DMS 273 (cell line): ENCODE measurements around the gene INPP5D.
A peak's percentile ranks its signal among the peaks of the same experiment; 100 is the strongest.
"Not testable (repeated sequence)": the region's sequence is repeated elsewhere in the genome, so short reads cannot be mapped to it uniquely, and the experiment has no call there.

Source experiments
- DNase-seq: peaks from one replicate; lab custom pipeline; 2025; ENCODE audit not compliant: unreplicated experiment; lab: John Stamatoyannopoulos, UW

Gene INPP5D

DNA sequence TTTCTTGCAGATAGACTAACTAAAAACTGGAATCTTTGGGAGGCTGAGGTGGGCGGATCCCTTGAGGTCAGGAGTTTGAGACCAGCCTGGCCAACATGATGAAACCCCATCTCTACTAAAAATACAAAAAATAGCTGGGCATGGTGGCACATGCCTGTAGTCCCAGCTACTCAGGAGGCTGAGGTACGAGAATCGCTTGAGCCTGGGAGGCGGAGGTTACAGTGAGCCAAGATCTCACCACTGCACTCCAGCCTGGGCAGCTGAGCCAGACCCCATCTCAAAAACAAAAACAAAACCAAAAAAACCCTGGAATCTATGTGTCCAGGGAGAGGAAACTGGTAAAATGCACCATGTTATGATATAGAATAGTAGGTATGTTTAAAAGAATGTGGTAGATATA, 7.6 kb upstream of the INPP5D start:
- not testable (repeated sequence) for DNase-seq

DNA sequence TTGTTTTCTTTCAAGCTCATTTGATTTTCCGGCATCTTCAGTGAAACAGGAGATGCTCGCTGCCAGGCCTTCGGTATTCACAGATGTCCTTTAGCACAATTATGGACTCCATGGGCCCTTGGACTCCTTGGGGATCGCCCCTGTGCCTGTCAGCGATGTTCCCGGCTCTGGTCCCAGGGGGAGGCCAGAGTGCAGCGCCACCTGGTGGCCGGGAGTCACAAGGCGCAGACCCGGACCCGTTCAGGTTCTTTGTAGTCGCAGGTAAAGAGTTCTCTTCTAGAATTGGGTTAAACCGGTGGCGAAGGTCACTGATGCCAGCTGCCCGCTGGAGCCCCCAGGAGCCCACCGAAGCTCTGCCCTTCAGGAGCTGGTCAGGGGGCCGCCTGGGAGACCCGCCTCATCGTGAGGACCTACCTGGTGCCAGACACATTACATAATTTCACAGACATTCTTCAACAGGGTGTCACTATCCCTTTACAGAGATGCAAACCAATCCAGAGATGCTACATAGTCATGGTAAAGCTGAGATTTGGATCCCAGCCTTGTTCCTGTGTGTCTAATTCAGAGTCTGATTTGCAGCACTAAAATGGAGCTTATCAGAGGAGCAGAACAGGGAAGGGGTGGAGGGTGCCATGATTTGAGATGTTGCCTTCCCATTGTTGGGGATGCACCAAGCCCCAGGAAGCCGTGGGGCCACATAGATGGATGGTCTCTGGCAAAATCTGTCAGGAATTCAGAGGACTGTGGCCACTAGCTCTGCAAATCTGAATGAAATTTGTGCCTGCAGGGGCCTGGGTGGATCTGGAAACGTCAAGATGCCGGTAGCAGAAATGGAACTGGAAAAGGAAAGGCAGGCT, 6.0 kb upstream of the INPP5D start:
- peak; percentile 76 for DNase-seq

- no peak for DNase-seq
Observed at GRCh38 chr2:233055362-233055761, 4.8 kb upstream of the INPP5D start.

GRCh38 chr2:233056961-233057605, 3.1 kb upstream of the INPP5D start:
- no peak for DNase-seq

- DNase-seq: no peak
Observed at GRCh38 chr2:233058717-233059546, 1.2 kb upstream of the INPP5D start.

GRCh38 chr2:233059547-233059796, 670 bp upstream of the INPP5D start:
- DNase-seq: no peak

GRCh38 chr2:233060501-233060979, 398 bp downstream of the INPP5D start:
- DNase-seq: no peak

GRCh38 chr2:233060980-233061590, 943 bp downstream of the INPP5D start:
- no peak for DNase-seq

GRCh38 chr2:233061591-233062450, 1.7 kb downstream of the INPP5D start:
- no peak for DNase-seq

GRCh38 chr2:233062451-233062850, 2.3 kb downstream of the INPP5D start:
- DNase-seq: no peak

DNA sequence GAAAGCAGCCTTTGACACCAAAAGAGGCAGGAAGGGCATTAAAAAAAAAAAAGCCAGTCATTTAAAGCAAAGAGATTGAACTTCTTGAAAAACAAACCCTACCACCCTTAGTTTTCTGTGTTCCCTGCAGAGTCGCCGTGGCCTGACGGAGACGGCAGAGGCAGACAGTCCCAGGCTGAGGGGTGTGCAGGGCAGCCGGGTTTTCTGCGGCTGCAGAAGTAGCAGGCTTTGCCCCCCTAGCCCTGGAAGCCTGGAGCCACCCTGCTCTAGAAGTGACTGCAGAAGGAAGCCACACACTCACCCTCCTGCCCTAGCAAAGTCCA, 2.8 kb downstream of the INPP5D start:
- DNase-seq: no peak

- DNase-seq: peak; percentile 11
Observed at GRCh38 chr2:233063269-233063975, 3.3 kb downstream of the INPP5D start.

- no peak for DNase-seq
Observed at GRCh38 chr2:233063976-233064411, 3.9 kb downstream of the INPP5D start.

DNA sequence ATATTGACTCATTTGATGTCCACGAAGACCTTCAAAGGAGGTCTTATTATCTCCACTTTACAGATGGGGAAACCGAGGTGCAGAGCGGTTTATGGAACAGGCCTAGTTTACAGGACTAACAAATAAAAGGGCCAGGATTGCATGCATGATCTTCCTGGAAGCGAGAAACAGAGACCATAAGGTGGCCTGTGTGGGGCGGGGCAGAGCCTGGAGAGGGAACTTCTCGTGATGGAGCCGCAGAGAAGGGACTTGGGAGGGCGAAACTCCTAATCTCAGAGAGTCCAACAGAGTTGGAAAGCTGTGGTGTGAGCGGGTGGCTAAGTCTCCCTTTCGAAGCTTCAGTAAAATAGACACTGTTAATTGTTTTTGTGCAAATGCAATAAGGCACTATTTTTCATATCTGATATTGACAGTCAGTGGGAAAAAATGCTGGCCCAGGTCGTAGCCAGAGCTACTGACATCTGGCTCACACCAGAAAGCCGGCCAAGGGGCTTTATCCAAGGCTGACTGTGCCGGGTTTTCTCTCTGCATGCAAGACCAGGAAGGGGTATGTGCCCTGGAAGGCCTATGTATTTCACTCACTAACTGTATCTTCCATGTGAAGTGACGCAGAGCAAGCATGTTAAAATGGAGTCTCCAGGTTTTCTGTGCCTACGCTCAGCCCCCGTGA, 4.5 kb downstream of the INPP5D start:
- no peak for DNase-seq

DNA sequence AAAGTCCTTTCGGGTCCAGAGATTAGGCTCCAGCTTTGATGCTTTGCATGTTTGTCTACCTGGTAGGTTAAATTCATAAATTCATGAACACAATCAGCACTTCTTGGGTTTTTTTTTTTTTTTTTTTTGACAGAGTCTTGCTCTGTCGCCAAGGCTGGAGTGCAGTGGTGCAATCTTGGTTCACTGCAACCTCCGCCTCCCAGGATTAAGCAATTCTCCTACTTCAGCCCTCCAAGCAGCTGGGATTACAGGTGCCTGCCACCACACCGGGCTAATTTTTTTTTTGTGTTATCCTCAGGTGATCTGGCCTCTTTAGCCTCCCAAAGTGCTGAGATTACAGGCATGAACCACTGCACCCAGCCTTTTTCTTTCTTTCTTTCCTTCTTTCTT, 5.1 kb downstream of the INPP5D start:
- DNase-seq: not testable (repeated sequence)

- no peak for DNase-seq
Observed at GRCh38 chr2:233065954-233066470, 5.9 kb downstream of the INPP5D start.

GRCh38 chr2:233068762-233069418, 8.7 kb downstream of the INPP5D start:
- no peak for DNase-seq

GRCh38 chr2:233072838-233073237, 12.7 kb downstream of the INPP5D start:
- DNase-seq: no peak

DNA sequence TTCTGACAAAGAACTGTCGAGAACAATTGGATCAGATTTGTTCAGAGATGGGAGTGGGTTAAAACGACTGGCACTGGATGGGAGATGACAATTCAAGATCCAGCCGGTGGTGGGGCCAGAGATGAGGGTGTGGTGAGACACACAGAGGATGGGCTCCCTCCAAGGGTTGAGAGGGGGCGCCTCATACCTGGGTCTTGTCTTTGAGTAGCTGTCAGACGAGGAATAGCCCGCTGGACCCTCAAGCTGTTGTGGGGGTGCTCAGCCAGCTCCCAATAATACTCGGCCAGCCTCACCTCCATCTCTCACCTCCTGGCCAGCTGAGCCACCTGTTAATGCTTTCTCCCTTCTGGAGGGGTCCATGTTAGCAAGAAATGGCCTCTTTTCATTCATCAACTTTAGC, 14.0 kb downstream of the INPP5D start:
- no peak for DNase-seq
